GM19397 (cell line): ENCODE results near the gene COX5A.

Source experiments
- ATAC-seq: cut with Tn5 transposase; IDR thresholded peaks from one replicate; pipeline ENCODE4 v1.9.1; 2021; ENCODE audit warnings: mild to moderate bottlenecking, moderate library complexity; ENCODE audit not compliant: unreplicated experiment

The COX5A gene

DNA sequence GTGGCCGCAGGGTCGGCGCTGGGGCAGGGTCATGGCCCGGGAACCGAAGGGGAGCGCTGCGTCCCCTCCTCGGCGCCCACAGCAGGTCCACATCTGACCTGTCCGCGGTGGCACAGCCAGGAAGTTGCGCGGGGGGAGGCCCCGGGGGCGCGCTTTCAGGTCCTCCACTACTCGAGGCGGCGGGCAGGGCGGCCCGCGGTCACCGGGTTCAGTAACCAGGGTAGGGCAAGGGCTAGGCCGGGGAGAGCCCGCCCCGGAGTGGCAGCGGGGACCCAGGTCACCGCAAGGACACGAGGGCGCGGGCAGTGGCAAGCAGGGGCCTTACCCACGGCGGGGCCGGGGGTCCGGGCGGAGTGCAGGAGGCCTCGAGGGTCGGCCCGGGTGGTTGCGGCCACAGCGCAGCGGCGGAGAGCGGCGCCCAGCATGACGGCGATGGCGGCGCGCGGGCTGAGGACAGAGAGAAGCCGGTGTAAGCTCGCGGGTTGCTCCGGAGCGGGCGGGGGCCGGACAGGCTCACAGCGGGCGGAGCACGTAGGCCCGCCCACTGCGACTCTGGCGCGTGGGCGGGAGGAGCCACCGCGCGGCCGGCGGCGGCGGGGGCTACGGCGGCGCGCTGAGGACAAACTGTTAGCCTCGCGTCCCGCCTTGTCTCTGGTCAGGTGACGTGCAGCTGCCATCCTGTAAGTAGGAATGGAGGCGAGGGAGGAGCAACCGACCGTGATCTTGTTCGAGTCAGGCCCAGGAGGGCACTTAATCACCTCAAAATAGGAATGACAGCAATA, at the start of gene COX5A:
TSS of gene COX5A (minus strand) at position 484 of the 782 bp plus-strand sequence. CDS start at position 425, 59 bp downstream.
- ATAC-seq = peak; percentile 93

DNA sequence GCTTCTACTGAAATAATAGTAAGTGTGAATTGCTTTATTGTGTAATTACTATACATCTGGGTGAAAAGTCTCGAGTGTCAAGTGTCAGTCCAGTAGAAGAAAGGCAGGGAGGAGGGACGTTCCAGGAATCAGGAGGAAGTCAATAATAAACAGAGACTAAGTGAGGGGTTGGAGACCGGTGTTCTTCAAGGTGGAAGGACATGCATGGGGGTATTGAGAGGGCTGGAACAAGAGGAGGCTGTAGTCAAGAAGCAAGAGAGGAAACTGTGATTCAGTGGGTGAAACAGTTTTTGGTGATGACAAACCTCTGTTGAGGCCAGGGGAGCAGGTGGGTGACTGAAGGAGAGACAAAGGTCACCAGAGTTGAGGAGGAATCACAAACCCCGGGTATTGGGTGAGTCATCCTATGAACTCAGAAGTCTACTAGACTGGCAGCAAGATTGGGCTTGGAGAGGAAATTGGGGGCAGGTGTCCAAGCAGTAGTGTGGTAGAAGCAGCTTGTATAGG, 45.9 kb upstream of the COX5A start:
- no peak for ATAC-seq

DNA sequence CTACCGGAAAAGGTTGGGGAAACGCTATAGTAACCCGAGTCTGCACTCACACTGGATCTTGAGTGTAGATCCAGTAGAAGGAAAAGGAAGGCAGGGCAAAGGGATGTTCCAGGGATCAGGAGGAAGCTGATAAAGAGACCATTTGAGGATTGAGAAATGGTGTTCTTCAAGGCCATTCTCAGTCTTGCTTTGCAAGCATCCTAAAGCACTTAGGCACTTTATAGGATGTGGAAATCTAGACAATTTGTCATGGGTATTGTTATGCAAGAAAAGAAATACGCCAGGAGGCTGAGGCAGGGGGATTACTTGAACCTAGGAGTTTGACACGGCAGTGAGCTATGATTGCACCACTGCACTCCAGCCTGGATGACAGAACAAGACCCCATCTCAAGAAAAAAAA, 44.3 kb upstream of the COX5A start:
- ATAC-seq = no peak

- no peak for ATAC-seq
Measured at GRCh38 chr15:74978503-74978902, 40.6 kb upstream of the COX5A start.

- ATAC-seq = no peak
Measured at GRCh38 chr15:74978077-74978476, 40.2 kb upstream of the COX5A start.

DNA sequence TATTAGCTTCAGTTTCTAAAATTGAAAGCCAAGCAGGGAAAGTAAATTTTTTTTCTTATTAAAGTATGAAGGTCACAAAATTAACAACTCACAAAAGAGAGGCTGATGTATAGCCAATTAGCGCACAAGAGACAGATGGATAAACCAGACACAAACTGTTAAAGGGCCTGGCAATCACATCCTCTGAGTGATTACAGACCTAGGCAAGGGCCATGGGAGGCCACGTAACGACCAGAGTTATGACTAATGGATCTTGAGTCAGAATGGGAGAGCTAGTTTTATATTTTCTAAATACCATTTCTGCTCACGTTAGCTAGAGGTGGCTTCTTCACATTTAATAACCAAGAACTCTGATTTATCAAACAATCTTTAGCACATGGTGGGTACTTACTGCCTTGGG, 39.7 kb upstream of the COX5A start:
- no peak for ATAC-seq

DNA sequence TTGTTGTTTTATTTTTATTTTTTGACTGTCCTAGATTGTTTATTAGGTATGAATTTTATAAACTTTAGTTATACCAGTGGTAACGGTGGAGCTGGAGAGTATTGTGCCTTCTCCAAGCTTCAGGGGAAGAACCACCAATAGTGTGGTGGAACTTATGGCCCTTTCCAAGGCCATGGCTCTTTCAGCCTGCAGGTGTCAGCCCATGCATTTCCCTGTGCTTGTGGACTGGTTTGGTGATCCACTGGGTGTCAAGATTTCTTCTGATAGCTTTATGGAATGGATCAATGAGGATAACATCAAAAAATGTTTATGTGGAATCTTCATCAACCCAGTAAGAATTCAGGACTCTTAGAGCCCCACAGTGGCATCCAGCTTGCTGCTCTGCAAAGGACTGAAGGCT, 38.3 kb upstream of the COX5A start:
- ATAC-seq = no peak

GRCh38 chr15:74967670-74968069, 29.8 kb upstream of the COX5A start:
- ATAC-seq = no peak

- no peak for ATAC-seq
Measured at GRCh38 chr15:74964794-74965193, 26.9 kb upstream of the COX5A start.

GRCh38 chr15:74963213-74963612, 25.3 kb upstream of the COX5A start:
- ATAC-seq = no peak

GRCh38 chr15:74962671-74963070, 24.8 kb upstream of the COX5A start:
- ATAC-seq = no peak

DNA sequence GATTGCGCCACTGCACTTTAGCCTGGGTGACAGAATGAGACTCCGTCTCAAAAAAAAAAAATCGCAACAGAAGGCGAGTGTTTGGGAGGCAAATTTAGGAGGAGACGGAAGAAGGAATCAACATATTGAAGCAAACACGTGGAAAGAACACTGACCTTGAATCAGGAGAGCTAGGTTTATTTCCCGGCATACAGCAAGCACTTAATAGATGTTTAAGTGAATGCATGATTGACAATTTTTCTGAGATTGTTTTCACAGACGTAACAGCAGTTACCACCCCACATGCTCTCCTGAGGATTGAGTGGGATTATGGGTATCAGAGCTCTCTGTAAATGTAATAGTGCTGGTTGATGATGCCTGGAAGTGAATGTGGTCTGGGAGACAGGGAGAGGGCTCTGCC, 24.3 kb upstream of the COX5A start:
- no peak for ATAC-seq

GRCh38 chr15:74961616-74962015, 23.7 kb upstream of the COX5A start:
- no peak for ATAC-seq

GRCh38 chr15:74960995-74961588, 23.2 kb upstream of the COX5A start:
- ATAC-seq = no peak

GRCh38 chr15:74960286-74960685, 22.4 kb upstream of the COX5A start:
- ATAC-seq = no peak

- no peak for ATAC-seq
Measured at GRCh38 chr15:74959586-74959939, 21.7 kb upstream of the COX5A start.

DNA sequence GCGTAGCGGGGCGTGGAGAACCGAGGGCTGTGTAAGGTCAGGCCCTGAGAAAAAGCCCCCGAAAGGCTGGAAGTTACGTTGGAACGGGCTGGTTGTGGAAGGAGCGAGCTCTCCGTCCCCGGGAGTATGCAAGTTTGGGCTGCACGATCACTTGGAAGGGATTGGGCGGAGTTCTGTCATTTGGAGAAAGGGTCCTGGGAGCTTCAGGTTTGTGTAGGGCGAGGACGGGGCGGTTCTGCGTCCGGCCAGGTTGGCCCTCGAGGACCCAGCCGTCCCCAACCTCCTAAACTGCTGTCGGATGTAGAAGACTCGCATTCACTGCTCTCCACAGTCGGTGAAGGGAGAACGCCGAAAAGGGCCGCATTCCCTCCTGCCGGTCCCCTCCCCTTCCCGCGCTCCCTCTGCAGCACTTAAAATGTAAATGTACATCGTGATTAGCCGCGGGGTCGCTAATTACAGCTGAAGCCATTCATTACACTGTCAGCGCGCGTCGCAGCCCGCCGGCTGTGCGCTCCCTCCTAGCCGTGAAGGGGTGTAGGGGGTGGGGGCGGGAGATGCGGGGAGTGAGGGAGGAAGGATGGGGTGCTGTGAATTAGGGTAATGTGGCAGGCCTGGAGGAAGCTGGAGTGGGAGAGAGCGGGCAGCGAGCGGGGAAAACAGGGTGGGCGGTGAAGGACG, 21.2 kb upstream of the COX5A start:
- ATAC-seq = no peak

- no peak for ATAC-seq
Measured at GRCh38 chr15:74958320-74958907, 20.5 kb upstream of the COX5A start.

GRCh38 chr15:74957476-74958035, 19.7 kb upstream of the COX5A start:
- ATAC-seq = no peak

GRCh38 chr15:74956648-74957475, 19.0 kb upstream of the COX5A start, which contains the start of gene RPP25:
RPP25 (minus strand) TSS chr15:74956772; CDS start chr15:74956583, 189 bp downstream.
- ATAC-seq = peak; percentile 82
